Hepatocyte (in vitro differentiated cells): ENCODE data around the gene DUXB.

Source experiments
- EZH2phosphoT487 ChIP-seq: fragments of 200-600 bp; sonication (generic); IDR thresholded peaks from one replicate; pipeline ENCODE4 v1.6.1; 2018; ENCODE audit warnings: antibody characterized with exemption, mild to moderate bottlenecking, low read depth, moderate library complexity; ENCODE audit not compliant: unreplicated experiment, severe bottlenecking
- TF ChIP-seq, protein P1 (sequence below): fragments of 200-600 bp; sonication (generic); IDR thresholded peaks from 2 replicates; pipeline ENCODE4 v1.5.1; 2016; ENCODE audit warnings: antibody characterized with exemption, mild to moderate bottlenecking; ENCODE audit not compliant: poor library complexity

- TF ChIP-seq, protein P1, sequence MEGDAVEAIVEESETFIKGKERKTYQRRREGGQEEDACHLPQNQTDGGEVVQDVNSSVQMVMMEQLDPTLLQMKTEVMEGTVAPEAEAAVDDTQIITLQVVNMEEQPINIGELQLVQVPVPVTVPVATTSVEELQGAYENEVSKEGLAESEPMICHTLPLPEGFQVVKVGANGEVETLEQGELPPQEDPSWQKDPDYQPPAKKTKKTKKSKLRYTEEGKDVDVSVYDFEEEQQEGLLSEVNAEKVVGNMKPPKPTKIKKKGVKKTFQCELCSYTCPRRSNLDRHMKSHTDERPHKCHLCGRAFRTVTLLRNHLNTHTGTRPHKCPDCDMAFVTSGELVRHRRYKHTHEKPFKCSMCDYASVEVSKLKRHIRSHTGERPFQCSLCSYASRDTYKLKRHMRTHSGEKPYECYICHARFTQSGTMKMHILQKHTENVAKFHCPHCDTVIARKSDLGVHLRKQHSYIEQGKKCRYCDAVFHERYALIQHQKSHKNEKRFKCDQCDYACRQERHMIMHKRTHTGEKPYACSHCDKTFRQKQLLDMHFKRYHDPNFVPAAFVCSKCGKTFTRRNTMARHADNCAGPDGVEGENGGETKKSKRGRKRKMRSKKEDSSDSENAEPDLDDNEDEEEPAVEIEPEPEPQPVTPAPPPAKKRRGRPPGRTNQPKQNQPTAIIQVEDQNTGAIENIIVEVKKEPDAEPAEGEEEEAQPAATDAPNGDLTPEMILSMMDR = no peak
- TF ChIP-seq EZH2phosphoT487 = no peak
Measured at GRCh38 chr16:75718452-75718851, 17.2 kb upstream of the DUXB start.
